ENCODE data around the gene CCL25.

CCL25 gene

GRCh38 chr19:8044018-8044417, 8.5 kb upstream of the CCL25 start:
- in situ Hi-C loops (cut with HindIII; ENCODE audit: low sequenced_read_pairs) = no loop called here
- TF ChIP-seq CTCF (IDR thresholded peaks at IDR 0.05; ENCODE audit: low read depth, low read length, missing control alignments) = no peak
- no peak for DNase-seq (ENCODE audit: low read depth)

DNA sequence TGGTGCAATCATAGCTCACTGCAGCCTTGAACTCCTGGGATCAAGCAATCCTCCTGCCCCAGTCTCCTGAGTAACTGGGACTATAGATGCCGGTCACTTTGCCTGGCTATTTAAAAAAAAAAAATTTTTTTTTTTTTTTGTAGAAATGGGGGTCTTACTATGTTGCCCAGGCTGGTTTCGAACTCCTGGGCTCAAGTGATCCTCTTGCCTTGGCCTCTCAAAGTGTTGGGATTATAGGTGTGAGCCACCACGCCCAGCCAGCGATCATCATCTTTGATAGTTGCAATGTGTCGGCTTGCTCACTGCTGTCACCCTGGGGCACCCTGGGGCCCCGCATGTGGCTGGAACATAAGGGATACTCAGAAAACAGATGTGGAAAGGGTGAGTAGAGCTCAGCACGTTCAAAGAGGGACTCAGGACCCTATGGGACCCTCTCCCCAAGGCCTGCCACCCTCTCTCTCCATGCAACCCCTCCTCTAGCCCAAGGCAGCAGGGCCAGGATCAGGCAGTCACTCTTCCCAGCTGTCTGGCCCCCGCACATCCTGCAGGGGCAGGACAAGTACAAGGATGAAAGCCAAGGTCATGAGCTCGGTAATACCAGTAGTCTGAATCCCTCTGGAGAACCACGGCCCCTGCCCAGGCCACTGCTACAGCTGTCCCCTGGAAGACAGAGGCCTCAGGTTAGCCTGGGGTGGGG, 6.5 kb upstream of the CCL25 start:
- DNase-seq (ENCODE audit: low read depth) = no peak
- no peak overlapping the region for H3K4me3 ChIP-seq (ENCODE audit: low read depth, low read length)
- TF ChIP-seq CTCF (IDR thresholded peaks at IDR 0.05; ENCODE audit: low read depth, low read length, missing control alignments) = no peak
- in situ Hi-C loops (cut with HindIII; ENCODE audit: low sequenced_read_pairs) = no loop called here

More at GRCh38 chr19:8044018-8044417, 8.5 kb upstream of the CCL25 start:
- H3K4me3 ChIP-seq (ENCODE audit: low read depth, low read length) = no peak overlapping the region

DNA sequence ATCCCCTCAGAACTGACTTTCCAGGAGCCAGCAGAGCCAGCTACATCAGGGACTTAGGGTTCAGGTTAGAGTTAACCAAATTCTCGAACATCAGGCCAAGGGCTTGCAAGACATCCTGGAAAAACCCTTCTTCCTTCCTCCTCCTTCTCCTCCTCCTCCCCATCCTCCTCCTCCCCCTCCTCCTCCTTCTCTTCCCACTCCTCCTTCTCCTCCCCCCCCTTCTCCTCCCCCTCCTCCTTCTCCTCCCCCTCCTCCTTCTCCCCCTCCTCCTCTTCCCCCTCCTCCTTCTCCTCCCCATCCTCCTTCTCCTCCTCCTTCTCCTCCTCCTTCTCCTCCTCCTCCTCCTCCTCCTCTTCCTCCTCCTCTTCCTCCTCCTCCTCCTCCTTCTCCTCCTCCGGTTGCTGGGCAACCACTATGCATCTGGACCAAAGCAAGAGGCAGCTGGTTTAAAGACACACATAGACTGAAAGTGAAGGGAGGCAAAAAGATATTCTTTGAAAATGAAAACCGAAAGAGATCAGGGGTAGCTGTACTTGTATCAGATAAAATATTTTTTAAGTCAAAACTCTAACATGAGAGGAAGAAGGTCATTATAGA, 5.9 kb upstream of the CCL25 start:
- no peak for DNase-seq (ENCODE audit: low read depth)
- TF ChIP-seq CTCF (IDR thresholded peaks at IDR 0.05; ENCODE audit: low read depth, low read length, missing control alignments) = no peak
- in situ Hi-C loops (cut with HindIII; ENCODE audit: low sequenced_read_pairs) = no loop called here

GRCh38 chr19:8050274-8051096, 2.1 kb upstream of the CCL25 start:
- peak overlapping the region; percentile 10 for H3K4me3 ChIP-seq (ENCODE audit: low read depth, low read length)
- in situ Hi-C loops (cut with HindIII; ENCODE audit: low sequenced_read_pairs) = no loop called here
- DNase-seq (ENCODE audit: low read depth) = peak; percentile 15
- TF ChIP-seq CTCF (IDR thresholded peaks at IDR 0.05; ENCODE audit: low read depth, low read length, missing control alignments) = no peak

More for the DNA sequence above, 5.9 kb upstream of the CCL25 start:
- H3K4me3 ChIP-seq (ENCODE audit: low read depth, low read length) = no peak overlapping the region

DNA sequence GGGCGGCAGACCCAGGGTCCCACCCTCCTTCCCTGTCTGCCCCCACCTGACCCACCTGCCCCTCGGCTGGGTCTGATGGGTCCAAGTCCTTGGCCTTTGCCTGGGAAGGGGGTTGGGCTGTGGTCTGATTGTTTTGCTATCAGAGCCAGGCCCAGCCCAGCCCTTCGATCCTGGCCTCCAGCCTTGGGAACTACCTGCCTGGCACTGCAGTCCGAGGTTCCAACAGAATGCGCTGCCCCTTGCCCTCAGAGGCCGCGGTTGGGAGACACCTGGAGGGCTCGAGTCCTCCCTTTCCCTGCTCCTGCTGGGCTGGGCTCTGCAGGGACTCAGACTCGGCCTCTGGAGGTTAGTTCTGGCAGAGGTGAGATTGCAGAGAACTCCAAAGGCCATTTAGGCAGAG, 1.6 kb downstream of the CCL25 start:
- H3K4me3 ChIP-seq (ENCODE audit: low read depth, low read length) = no peak overlapping the region
- in situ Hi-C loops (cut with HindIII; ENCODE audit: low sequenced_read_pairs) = no loop called here
- no peak for DNase-seq (ENCODE audit: low read depth)
- TF ChIP-seq CTCF (IDR thresholded peaks at IDR 0.05; ENCODE audit: low read depth, low read length, missing control alignments) = no peak

DNA sequence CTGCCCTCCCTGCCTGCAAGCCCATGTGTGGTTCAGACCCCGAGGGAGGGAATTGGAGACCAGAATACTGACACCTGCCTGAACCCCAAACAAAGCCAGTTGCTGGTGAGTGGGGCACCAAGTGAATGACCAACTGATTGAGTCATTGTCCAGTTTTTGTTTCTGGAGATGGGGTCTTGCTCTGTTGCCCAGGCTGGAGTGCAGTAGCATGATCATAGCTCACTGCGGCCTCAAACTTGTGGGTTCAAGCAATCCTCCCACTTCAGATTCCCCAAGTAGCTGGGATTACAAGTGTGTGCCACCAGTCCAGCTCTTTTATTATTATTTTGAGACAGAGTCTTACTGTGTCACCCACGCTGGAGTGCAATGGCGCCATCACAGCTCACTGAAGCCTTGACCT, 4.0 kb downstream of the CCL25 start:
- TF ChIP-seq CTCF (IDR thresholded peaks at IDR 0.05; ENCODE audit: low read depth, low read length, missing control alignments) = no peak
- no peak overlapping the region for H3K4me3 ChIP-seq (ENCODE audit: low read depth, low read length)
- in situ Hi-C loops (cut with HindIII; ENCODE audit: low sequenced_read_pairs) = no loop called here
- DNase-seq (ENCODE audit: low read depth) = no peak

All from astrocyte of the cerebellum (primary cell).